Lung (tissue), 12 donors: ENCODE data around the gene ZBTB3. TPM values are rescaled to one million over a fixed set of nuclear protein-coding genes. Genes with fewer than 3 reads are reported as not detected.
"Not testable (repeated sequence)": the region's sequence is repeated elsewhere in the genome, so short reads cannot be mapped to it uniquely, and the experiment has no call there.

Experiments used
- ATAC-seq: fragments of 200-7000 bp; cut with Tn5 transposase; one replicate; pipeline ENCODE4 v1.9.1; 2020; ENCODE audit warnings: moderate number of reproducible peaks; ENCODE audit not compliant: insufficient read depth, low FRiP score
- DNase-seq, 3 donors: peaks; one replicate each; pipeline ENCODE4 v3.0.0-alpha.2; 2013 to 2017
- H3K27ac ChIP-seq, 2 donors: one replicate each; pipeline ENCODE4 v1.5.1; 2013; ENCODE audit warnings: mild to moderate bottlenecking in 2 of 2, moderate library complexity in 2 of 2, control low read depth in 1 of 2, inconsistent platforms in 1 of 2, low read depth in 1 of 2, low read length in 1 of 2
- H3K27me3 ChIP-seq, 3 donors: one replicate each; pipeline ENCODE4 v1.5.1; 2013; ENCODE audit warnings: low read length in 2 of 3; ENCODE audit not compliant: control insufficient read depth in 3 of 3, insufficient read depth in 3 of 3
- H3K36me3 ChIP-seq, 4 donors: one replicate each; pipeline ENCODE4 v1.5.1; 2013; ENCODE audit warnings: low read length in 4 of 4, mild to moderate bottlenecking in 1 of 4, moderate library complexity in 1 of 4; ENCODE audit not compliant: control insufficient read depth in 4 of 4, insufficient read depth in 4 of 4
- H3K4me1 ChIP-seq, 5 donors: one replicate each; pipeline ENCODE4 v1.5.1; 2013; ENCODE audit warnings: low read length in 5 of 5, mild to moderate bottlenecking in 2 of 5, moderate library complexity in 1 of 5; ENCODE audit not compliant: control insufficient read depth in 5 of 5, insufficient read depth in 5 of 5
- H3K4me3 ChIP-seq: one replicate; pipeline ENCODE4 v1.5.1; 2013; ENCODE audit warnings: mild to moderate bottlenecking, control low read depth, moderate library complexity
- H3K9ac ChIP-seq, 2 donors: one replicate each; pipeline ENCODE4 v1.5.1; 2013; ENCODE audit warnings: low read length in 2 of 2, control low read depth in 1 of 2; ENCODE audit not compliant: insufficient read depth in 1 of 2
- H3K9me3 ChIP-seq, 4 donors: one replicate each; pipeline ENCODE4 v1.5.1; 2013; ENCODE audit warnings: low read length in 3 of 4, mild to moderate bottlenecking in 1 of 4, moderate library complexity in 1 of 4; ENCODE audit not compliant: control insufficient read depth in 4 of 4, insufficient read depth in 3 of 4
- WGBS, 2 donors: extraction: QIAGEN DNeasy Blood & Tissue Kit; methylation state at CpG; one replicate each; pipeline ENCODE4 v1.1.7; 2013; 5-methylcytosine and 5-hydroxymethylcytosine counted together
- polyA plus RNA-seq, 2 donors: library from polyadenylated mRNA; stranded (reverse); fragments of 200-250 nt; gene quantifications; one replicate each; pipeline ENCODE4 v1.2.1, GENCODE V29; 2013
- total RNA-seq, 2 donors: library from RNA; depleted of rRNA in 1 of 2; stranded (reverse); fragments of >200 nt in 1 of 2; gene quantifications; one replicate each; pipeline ENCODE4 v1.2.1, GENCODE V29; 2014 to 2021
- TF ChIP-seq, protein P1 (sequence below): IDR thresholded peaks from 2 replicates; pipeline ENCODE4 v1.5.1; 2012; ENCODE audit warnings: mild to moderate bottlenecking; ENCODE audit errors: control extremely low read depth, extremely low read depth
- donor health status: control.
- donor health status: control.
- donor health status: Bipolar disorder and iron deficiency.
- donor health status: healthy.
- donor health status: DM: yes; HTN: yes; CAD: no.

Gene ZBTB3
- total and polyA plus RNA-seq, 4 donors = 2.1 to 12.9 (median 7.4) TPM

DNA sequence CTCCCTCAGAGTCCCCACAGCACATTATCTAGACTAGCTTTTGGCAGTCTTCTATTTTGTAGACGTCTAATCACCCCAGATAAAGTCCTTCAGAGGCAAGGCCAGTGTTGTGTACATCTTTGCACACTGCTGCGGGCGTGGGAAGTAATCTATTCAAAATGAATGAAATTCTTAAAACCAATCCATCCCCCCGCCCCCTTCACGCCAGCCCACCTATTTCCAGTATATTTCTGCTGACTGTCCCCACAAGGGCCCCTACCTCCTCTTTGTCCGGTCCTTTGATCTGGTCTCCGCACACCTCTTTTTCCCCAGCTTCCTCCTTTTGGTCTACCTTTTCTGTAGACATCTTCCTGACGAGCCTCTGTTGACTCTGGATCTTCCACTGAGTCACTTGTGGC lies 47.1 kb downstream of the ZBTB3 start:
- DNase-seq (no peak), ATAC-seq (no peak)
- H3K4me1 ChIP-seq = peaks cover 0 to 47% (median 17%) of the 10 kb centered on the region in 5 donors
- TF ChIP-seq, protein P1, sequence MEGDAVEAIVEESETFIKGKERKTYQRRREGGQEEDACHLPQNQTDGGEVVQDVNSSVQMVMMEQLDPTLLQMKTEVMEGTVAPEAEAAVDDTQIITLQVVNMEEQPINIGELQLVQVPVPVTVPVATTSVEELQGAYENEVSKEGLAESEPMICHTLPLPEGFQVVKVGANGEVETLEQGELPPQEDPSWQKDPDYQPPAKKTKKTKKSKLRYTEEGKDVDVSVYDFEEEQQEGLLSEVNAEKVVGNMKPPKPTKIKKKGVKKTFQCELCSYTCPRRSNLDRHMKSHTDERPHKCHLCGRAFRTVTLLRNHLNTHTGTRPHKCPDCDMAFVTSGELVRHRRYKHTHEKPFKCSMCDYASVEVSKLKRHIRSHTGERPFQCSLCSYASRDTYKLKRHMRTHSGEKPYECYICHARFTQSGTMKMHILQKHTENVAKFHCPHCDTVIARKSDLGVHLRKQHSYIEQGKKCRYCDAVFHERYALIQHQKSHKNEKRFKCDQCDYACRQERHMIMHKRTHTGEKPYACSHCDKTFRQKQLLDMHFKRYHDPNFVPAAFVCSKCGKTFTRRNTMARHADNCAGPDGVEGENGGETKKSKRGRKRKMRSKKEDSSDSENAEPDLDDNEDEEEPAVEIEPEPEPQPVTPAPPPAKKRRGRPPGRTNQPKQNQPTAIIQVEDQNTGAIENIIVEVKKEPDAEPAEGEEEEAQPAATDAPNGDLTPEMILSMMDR = no peak
- H3K27ac ChIP-seq = peak overlapping the region; percentile 73 to 88
- WGBS, 2 donors = 85% methylated on average over 8 of the region's 8 CpGs
- no peaks in the 10 kb centered on the region for H3K9me3 ChIP-seq
- H3K36me3 ChIP-seq = peaks cover 0 to 9% (median 5%) of the 10 kb centered on the region in 4 donors
- no peak overlapping the region for H3K4me3 ChIP-seq
- H3K9ac ChIP-seq = no peak overlapping the region
- no peaks in the 10 kb centered on the region for H3K27me3 ChIP-seq

DNA sequence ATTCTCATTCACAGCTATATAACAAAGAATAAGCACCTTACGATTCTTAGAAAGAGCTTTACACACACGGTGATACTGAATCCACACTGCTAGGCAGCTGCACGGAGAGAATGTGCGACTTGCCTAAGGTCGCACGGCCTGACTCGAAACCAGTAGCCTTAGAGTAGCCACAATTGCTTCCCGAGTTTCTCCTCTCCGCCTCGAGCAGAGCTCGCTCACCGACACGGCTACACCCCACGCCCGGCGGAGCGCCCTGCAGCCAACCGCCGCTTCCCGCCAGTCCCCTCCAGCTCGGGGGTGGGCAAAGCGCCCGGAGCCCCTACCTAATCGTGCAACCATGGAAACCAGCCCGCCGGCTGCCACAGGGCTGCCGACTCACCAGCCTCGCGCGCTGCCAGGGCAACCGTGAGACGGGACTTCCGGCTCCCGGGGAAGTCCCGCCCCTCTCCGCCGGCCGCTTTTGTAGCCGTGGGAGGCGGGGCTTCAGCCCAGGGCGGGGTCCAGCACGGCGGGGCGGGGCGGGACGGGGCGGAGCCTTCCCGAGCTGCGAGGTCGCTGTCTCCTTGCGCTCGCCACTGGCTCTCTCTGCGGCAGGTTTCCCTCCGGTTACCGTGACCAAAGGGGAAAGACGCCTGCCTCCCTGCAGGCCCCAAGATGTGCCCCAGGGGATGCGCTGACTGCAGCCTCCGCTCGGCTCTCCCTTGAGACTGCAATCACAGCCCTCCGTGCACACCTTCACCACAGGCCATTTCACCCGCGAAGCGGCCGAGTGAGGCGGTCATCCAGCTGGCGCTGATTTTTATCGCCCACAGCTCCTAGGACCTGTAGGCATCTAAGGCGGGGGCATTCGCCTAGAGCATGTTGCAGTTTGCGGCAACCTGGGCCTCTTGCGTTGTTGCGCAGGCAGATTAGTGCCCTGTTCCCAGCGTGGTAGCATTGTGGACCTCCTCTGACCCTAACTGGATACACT lies 47.8 kb downstream of the ZBTB3 start:
- 5 to 6% methylated on average over 71 to 73 of the region's 73 CpGs for WGBS, 2 donors
- DNase-seq = peak; percentile 96
- Histone ChIP-seq H3K27ac (peak overlapping the region; percentile 76 to 93), H3K9ac (peak overlapping the region; percentile 58 to 59), H3K9me3 (no peaks in the 10 kb centered on the region), H3K4me3 (peak overlapping the region; percentile 83), H3K27me3 (no peaks in the 10 kb centered on the region), H3K4me1 (peaks cover 0 to 47% (median 17%) of the 10 kb centered on the region in 5 donors), H3K36me3 (peaks cover 0 to 11% (median 5%) of the 10 kb centered on the region in 4 donors)
- peak; percentile 92 for ATAC-seq
- TF ChIP-seq, protein P1 = no peak

DNA sequence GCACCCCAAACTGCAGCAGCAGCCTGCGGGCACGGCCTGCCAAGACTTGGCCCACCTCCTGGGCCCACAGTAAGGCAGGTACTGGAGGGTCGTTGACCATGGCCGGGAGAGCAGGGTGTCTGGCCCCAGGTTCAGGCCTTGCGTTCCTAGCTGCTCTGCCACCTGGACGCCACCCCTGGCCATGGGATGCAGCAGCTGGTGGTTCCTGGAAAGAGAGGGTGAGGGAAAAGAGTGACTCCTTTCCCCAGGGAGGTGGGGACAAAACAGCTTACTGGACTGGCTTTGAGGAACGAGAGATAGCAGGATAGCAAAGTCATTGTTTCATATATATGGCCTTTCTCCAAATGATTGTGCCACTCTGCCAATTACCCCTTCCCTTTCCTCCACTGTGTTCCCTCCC lies 48.5 kb downstream of the ZBTB3 start:
- DNase-seq (peak in 2 of 3 donors; percentile 11 to 16), ATAC-seq (no peak)
- peaks cover 0 to 12% (median 5%) of the 10 kb centered on the region in 4 donors for H3K36me3 ChIP-seq

DNA sequence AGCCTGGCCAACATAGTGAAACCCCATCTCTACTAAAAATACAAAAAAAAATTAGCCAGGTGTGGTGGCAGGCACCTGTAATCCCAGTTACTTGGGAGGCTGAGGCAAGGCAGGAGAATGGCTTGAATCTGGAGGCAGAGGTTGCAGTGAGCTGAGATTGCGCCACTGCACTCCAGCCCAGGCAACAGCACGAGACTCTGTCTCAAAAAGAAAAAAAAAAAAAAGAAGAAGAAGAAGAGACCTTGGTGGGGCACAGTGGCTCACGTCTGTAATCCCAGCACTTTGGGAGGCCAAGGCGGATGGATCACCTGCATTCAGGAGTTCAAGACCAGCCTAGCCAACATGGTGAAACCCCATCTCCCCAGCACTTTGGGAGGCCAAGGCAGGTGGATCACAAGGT lies 50.0 kb downstream of the ZBTB3 start:
- not testable (repeated sequence) for DNase-seq, H3K27me3 ChIP-seq, H3K9me3 ChIP-seq, ATAC-seq, H3K4me3 ChIP-seq, H3K9ac ChIP-seq, H3K27ac ChIP-seq
- Histone ChIP-seq H3K36me3 (peaks cover 0 to 11% (median 4%) of the 10 kb centered on the region in 4 donors), H3K4me1 (peaks cover 0 to 37% (median 11%) of the 10 kb centered on the region in 5 donors)
- WGBS, 2 donors = 72 to 83% methylated on average over 4 of the region's 4 CpGs

More for the DNA sequence above, 48.5 kb downstream of the ZBTB3 start:
- WGBS, 2 donors = 52 to 58% methylated on average over 7 of the region's 7 CpGs
- TF ChIP-seq, protein P1 = no peak
- Histone ChIP-seq H3K9me3 (no peaks in the 10 kb centered on the region), H3K27ac (peak overlapping the region; percentile 76 to 93), H3K27me3 (no peaks in the 10 kb centered on the region), H3K4me1 (peaks cover 0 to 47% (median 14%) of the 10 kb centered on the region in 5 donors), H3K4me3 (peak overlapping the region; percentile 83), H3K9ac (peak overlapping the region; percentile 58 to 59)
